H1 (cell line): ENCODE results near the gene CHRM1.

Experiments
- BCL11A ChIP-seq, 2 experiments: IDR thresholded peaks; one replicate each; pipeline ENCODE4 v1.6.1; 2011; ENCODE audit warnings: low read depth in 2 of 2, low read length in 2 of 2, mild to moderate bottlenecking in 2 of 2
- GABPA ChIP-seq: IDR thresholded peaks from 2 replicates; pipeline ENCODE4 v1.6.1; 2011; ENCODE audit warnings: mild to moderate bottlenecking, low read length, moderate library complexity, borderline replicate concordance; ENCODE audit not compliant: insufficient read depth
- GTF2F1 ChIP-seq: IDR thresholded peaks from 2 replicates; pipeline ENCODE4 v1.6.1; 2012; ENCODE audit warnings: low read depth, low read length, improper control_type of control experiment, borderline replicate concordance
- JUND ChIP-seq: IDR thresholded peaks from 2 replicates; pipeline ENCODE4 v1.6.1; 2011; ENCODE audit warnings: mild to moderate bottlenecking, improper control_type of control experiment, low read length
- MAFK ChIP-seq: IDR thresholded peaks from 2 replicates; pipeline ENCODE4 v1.6.1; 2012; ENCODE audit warnings: low read depth, mild to moderate bottlenecking, improper control_type of control experiment, low read length
- POLR2A ChIP-seq, 2 experiments: IDR thresholded peaks; 1 replicate in 1 of 2; 2 replicates in 1 of 2; pipeline ENCODE4 v1.6.1; 2011; ENCODE audit warnings: low read depth in 2 of 2, low read length in 2 of 2, mild to moderate bottlenecking in 2 of 2; ENCODE audit errors: control extremely low read depth in 1 of 2
- POLR2AphosphoS5 ChIP-seq: IDR thresholded peaks from 2 replicates; pipeline ENCODE4 v1.6.1; 2011; ENCODE audit warnings: low read depth, low read length
- POU5F1 ChIP-seq: IDR thresholded peaks from 2 replicates; pipeline ENCODE4 v1.6.1; 2011; ENCODE audit warnings: low read depth, mild to moderate bottlenecking, low read length, moderate library complexity
- SAP30 ChIP-seq: fragments of 300-600 bp; sonication (generic); IDR thresholded peaks from 2 replicates; pipeline ENCODE4 v1.7.1; 2012; ENCODE audit warnings: low read length, moderate library complexity, mild to moderate bottlenecking, inconsistent platforms; ENCODE audit not compliant: insufficient read depth, insufficient replicate concordance
- SP1 ChIP-seq: IDR thresholded peaks from 2 replicates; pipeline ENCODE4 v1.6.1; 2011; ENCODE audit warnings: low read depth, low read length
- ZNF274 ChIP-seq: IDR thresholded peaks from 2 replicates; pipeline ENCODE4 v1.7.0; 2012; ENCODE audit warnings: low read length, borderline replicate concordance; ENCODE audit errors: extremely low read depth
- TF ChIP-seq, protein P1 (sequence below), 3 experiments: IDR thresholded peaks; 1 replicate in 2 of 3; 2 replicates in 1 of 3; pipeline versions ENCODE4 v1.5.1 to v1.6.1; 2011; ENCODE audit warnings: low read length in 3 of 3, mild to moderate bottlenecking in 3 of 3, inconsistent platforms in 2 of 3, low read depth in 1 of 3, moderate library complexity in 1 of 3; ENCODE audit not compliant: insufficient read depth in 1 of 3; ENCODE audit errors: control extremely low read depth in 1 of 3
- TF ChIP-seq, protein P2 (sequence below): IDR thresholded peaks from 2 replicates; pipeline ENCODE4 v1.6.1; 2012; ENCODE audit warnings: inconsistent platforms
- TF ChIP-seq, protein P3 (sequence below): IDR thresholded peaks from 2 replicates; pipeline ENCODE4 v1.6.1; 2012; ENCODE audit warnings: inconsistent platforms

DNA sequence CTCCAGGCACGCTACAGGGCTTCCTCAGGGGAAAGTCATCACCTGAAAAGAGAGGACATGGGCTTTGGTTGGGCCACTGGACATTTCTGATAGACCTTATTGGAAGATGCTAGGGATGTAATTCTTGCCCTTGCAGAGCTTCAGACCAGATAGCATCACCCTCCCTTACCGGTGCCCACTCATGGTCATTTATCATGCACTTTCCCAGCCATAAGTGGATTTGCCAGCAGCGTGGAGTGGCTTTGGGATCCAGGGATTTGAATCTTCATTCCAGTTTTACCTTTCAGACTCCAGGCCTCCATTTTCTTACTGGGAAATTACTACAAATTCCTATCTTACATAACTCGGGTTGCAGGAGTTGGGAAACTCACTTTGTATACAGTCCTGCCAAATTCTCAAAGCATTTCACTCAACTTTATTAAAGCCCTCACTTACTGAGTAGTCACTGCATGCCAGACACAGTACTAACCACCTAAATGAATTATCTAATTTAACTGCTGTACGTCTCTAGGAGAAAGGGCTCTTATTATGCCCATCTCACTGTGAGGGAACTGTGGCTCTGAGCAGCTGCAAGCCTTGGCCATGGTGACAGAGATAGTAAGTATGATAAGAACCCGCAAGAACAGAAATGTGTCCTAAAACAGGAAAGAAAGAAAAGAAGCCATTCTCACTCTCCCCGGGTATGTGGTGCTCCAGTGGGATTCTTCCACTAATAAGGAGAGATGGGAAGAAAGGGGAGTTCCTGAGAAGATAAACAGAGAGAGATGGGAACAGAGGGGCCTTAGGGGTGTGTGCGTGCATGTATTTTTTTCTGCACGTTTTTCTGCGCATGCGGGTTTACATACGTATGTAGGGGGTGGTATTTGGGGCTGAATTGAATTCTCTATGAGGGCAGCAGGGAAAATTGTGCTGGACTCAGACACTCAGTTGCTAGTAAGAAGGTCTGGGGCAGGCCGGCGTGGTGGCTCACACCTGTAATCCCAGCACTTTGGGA is 9.7 kb downstream of the CHRM1 start:
- TF ChIP-seq, protein P1, sequence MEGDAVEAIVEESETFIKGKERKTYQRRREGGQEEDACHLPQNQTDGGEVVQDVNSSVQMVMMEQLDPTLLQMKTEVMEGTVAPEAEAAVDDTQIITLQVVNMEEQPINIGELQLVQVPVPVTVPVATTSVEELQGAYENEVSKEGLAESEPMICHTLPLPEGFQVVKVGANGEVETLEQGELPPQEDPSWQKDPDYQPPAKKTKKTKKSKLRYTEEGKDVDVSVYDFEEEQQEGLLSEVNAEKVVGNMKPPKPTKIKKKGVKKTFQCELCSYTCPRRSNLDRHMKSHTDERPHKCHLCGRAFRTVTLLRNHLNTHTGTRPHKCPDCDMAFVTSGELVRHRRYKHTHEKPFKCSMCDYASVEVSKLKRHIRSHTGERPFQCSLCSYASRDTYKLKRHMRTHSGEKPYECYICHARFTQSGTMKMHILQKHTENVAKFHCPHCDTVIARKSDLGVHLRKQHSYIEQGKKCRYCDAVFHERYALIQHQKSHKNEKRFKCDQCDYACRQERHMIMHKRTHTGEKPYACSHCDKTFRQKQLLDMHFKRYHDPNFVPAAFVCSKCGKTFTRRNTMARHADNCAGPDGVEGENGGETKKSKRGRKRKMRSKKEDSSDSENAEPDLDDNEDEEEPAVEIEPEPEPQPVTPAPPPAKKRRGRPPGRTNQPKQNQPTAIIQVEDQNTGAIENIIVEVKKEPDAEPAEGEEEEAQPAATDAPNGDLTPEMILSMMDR (IDR thresholded peaks at IDR 0.05; ENCODE audit: control extremely low read depth in 1 of 3, insufficient read depth in 1 of 3, low read depth in 1 of 3, low read length in 3 of 3), result no peak
- TF ChIP-seq, protein P2, sequence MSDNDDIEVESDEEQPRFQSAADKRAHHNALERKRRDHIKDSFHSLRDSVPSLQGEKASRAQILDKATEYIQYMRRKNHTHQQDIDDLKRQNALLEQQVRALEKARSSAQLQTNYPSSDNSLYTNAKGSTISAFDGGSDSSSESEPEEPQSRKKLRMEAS, result no peak
- TF ChIP-seq POLR2A (IDR thresholded peaks at IDR 0.05; ENCODE audit: control extremely low read depth in 1 of 2, low read depth in 2 of 2, low read length in 2 of 2) (no peak), BCL11A (IDR thresholded peaks at IDR 0.05; ENCODE audit: low read depth in 2 of 2, low read length in 2 of 2) (no peak), MAFK (no peak), POU5F1 (no peak), GABPA (no peak), SAP30 (no peak), POLR2AphosphoS5 (no peak), GTF2F1 (no peak), JUND (no peak), ZNF274 (no peak), SP1 (no peak)
- TF ChIP-seq, protein P3, sequence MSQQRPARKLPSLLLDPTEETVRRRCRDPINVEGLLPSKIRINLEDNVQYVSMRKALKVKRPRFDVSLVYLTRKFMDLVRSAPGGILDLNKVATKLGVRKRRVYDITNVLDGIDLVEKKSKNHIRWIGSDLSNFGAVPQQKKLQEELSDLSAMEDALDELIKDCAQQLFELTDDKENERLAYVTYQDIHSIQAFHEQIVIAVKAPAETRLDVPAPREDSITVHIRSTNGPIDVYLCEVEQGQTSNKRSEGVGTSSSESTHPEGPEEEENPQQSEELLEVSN, result no peak
